HG02870 (cell line): ENCODE data around the gene TMPRSS13.

Source experiments
- ATAC-seq: cut with Tn5 transposase; IDR thresholded peaks from one replicate; pipeline ENCODE4 v1.9.1; 2021; ENCODE audit warnings: mild to moderate bottlenecking, moderate library complexity; ENCODE audit not compliant: unreplicated experiment

Gene TMPRSS13

GRCh38 chr11:117900720-117901440 lies 28.3 kb downstream of the TMPRSS13 start:
- no peak for ATAC-seq

GRCh38 chr11:117900121-117900648 lies 29.0 kb downstream of the TMPRSS13 start:
- ATAC-seq: no peak

GRCh38 chr11:117898059-117898458 lies 31.1 kb downstream of the TMPRSS13 start:
- no peak for ATAC-seq

- no peak for ATAC-seq
Observed at GRCh38 chr11:117892651-117893050, 36.6 kb downstream of the TMPRSS13 start.

GRCh38 chr11:117891362-117891761 lies 37.8 kb downstream of the TMPRSS13 start:
- ATAC-seq: no peak

- ATAC-seq: no peak
Observed at GRCh38 chr11:117888139-117888566, 41.0 kb downstream of the TMPRSS13 start.

GRCh38 chr11:117887431-117888138 lies 41.6 kb downstream of the TMPRSS13 start:
- no peak for ATAC-seq

GRCh38 chr11:117885777-117886176 lies 43.4 kb downstream of the TMPRSS13 start:
- no peak for ATAC-seq

- no peak for ATAC-seq
Observed at GRCh38 chr11:117884994-117885393, 44.2 kb downstream of the TMPRSS13 start.

GRCh38 chr11:117883063-117883462 lies 46.1 kb downstream of the TMPRSS13 start:
- no peak for ATAC-seq

- ATAC-seq: no peak
Observed at GRCh38 chr11:117882311-117882905, 46.8 kb downstream of the TMPRSS13 start.

GRCh38 chr11:117881217-117881616 lies 48.0 kb downstream of the TMPRSS13 start:
- no peak for ATAC-seq

- no peak for ATAC-seq
Observed at GRCh38 chr11:117879516-117880480, 49.4 kb downstream of the TMPRSS13 start.

- no peak for ATAC-seq
Observed at GRCh38 chr11:117878939-117879475, 50.2 kb downstream of the TMPRSS13 start.

- ATAC-seq: no peak
Observed at GRCh38 chr11:117878314-117878938, 50.8 kb downstream of the TMPRSS13 start.

- no peak for ATAC-seq
Observed at GRCh38 chr11:117877120-117877784, 52.0 kb downstream of the TMPRSS13 start.

- ATAC-seq: no peak
Observed at GRCh38 chr11:117876341-117877119, 52.7 kb downstream of the TMPRSS13 start, which contains the start of gene FXYD6. Gene FXYD6, minus strand, starts transcription at chr11:117876658. Its CDS starts 33,882 bp downstream, at chr11:117842776.

GRCh38 chr11:117876059-117876340 lies 53.2 kb downstream of the TMPRSS13 start:
- ATAC-seq: no peak
